Measurements from ENCODE around the gene MIF.
A peak's percentile ranks its signal among the peaks of the same experiment; 100 is the strongest.
"Not testable (repeated sequence)": the region's sequence is repeated elsewhere in the genome, so short reads cannot be mapped to it uniquely, and the experiment has no call there.

The MIF gene

GRCh38 chr22:23912293-23912903 lies 18.2 kb downstream of the MIF start:
- no peak overlapping the region for H3K4me3 ChIP-seq (ENCODE audit: low read depth, low read length)
- DNase-seq (ENCODE audit: low read depth): no peak
- TF ChIP-seq CTCF (IDR thresholded peaks at IDR 0.05; ENCODE audit: insufficient read depth, low read depth, low read length, missing control alignments): no peak

GRCh38 chr22:23913306-23913660 lies 19.1 kb downstream of the MIF start:
- peak overlapping the region; percentile 88 for H3K4me3 ChIP-seq (ENCODE audit: low read depth, low read length)
- DNase-seq (ENCODE audit: low read depth): peak; percentile 78
- TF ChIP-seq CTCF (IDR thresholded peaks at IDR 0.05; ENCODE audit: insufficient read depth, low read depth, low read length, missing control alignments): no peak

- peak overlapping the region; percentile 88 for H3K4me3 ChIP-seq (ENCODE audit: low read depth, low read length)
- peak; percentile 100 for DNase-seq (ENCODE audit: low read depth)
- no peak for TF ChIP-seq CTCF (IDR thresholded peaks at IDR 0.05; ENCODE audit: insufficient read depth, low read depth, low read length, missing control alignments)
Observed at GRCh38 chr22:23913661-23914353, 19.6 kb downstream of the MIF start.

DNA sequence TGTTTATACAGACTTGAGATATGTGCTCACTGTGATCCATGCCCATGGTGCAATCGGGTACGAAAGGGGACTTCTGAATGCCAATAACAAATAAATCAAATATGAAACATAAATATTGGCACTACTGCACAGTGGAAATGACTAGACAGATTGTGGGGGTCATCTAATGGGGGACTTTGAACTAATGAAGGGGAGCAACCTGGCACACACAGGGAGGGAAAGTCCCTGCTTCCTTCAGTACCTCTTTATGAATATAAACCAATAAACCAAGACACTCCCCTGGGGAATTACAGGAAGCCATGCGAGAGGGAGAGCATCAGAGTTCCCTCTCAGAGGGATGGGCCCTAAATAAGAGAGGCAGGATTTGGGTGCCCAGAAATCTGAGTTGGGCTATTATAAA lies 21.1 kb downstream of the MIF start:
- no peak overlapping the region for H3K4me3 ChIP-seq (ENCODE audit: low read depth, low read length)
- DNase-seq (ENCODE audit: low read depth): no peak
- TF ChIP-seq CTCF (IDR thresholded peaks at IDR 0.05; ENCODE audit: insufficient read depth, low read depth, low read length, missing control alignments): no peak

DNA sequence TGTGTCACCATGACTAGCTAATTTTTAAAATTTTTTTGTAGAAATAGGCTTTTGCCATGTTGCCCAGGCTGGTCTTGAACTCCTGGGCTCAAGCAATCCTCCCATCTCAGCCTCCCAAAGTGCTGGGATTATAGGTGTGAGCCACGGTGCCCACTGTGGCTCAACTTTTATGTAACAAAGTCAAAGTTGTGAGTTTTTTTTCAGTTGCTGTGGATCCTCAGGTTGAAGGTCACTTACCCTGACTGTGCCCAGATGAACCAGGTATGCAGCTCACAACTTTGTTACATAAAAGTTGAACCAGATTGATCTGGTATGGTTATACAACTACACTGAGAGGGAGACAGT lies 26.1 kb downstream of the MIF start:
- not testable (repeated sequence) for H3K4me3 ChIP-seq (ENCODE audit: low read depth, low read length)

DNA sequence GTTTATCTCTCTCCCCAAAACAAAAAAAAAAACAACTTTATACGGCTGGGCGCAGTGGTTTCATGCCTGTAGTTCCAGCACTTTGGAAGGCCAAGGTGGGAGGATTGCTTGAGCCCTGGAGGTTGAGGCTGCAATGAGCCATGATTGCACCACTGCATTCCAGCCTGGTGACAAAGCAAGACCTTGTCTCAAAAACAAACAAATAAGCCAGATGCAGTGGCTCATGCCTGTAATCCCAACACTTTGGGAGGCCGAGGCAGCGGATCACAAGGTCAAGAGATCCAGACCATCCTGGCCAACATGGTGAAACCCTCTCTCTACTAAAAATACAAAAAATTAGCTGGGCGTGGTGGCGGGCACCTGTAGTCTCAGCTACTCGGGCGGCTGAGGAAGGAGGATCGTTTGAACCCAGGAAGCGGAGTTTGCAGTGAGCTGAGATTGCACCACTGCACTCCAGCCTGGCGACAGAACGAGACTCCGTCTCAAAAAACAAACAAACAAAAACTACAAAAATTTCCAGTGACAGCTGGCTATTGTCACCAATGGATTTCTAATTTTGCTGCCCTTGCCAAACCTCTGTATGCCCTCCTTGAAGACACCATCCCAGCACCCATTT lies 27.5 kb downstream of the MIF start:
- DNase-seq (ENCODE audit: low read depth): not testable (repeated sequence)

More for the DNA sequence above, 26.1 kb downstream of the MIF start:
- DNase-seq (ENCODE audit: low read depth): not testable (repeated sequence)

GRCh38 chr22:23922921-23923320 lies 28.7 kb downstream of the MIF start:
- no peak overlapping the region for H3K4me3 ChIP-seq (ENCODE audit: low read depth, low read length)
- no peak for TF ChIP-seq CTCF (IDR thresholded peaks at IDR 0.05; ENCODE audit: insufficient read depth, low read depth, low read length, missing control alignments)
- no peak for DNase-seq (ENCODE audit: low read depth)

More for the DNA sequence above, 27.5 kb downstream of the MIF start:
- not testable (repeated sequence) for H3K4me3 ChIP-seq (ENCODE audit: low read depth, low read length)
